ENCODE results near the gene STON1.

Gene STON1

DNA sequence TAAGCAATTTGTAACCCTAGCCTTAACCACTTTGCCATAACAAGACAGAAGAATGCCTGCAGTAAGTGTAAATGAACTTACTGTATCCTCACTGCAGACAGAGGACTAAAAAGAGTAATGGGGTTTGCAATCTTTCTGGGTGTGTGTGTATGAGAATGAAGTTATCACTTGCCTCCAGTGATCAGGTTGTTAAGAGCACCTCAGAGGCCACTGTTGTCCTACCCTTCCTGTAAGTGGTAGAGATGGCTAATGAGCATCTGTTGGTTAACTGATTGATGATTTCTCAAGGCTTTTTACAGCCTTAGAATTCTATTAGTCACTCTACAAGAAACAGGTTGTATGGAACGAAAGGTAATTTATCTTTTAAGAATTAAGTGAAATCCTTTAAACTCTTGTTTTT lies 60.1 kb downstream of the STON1 start:
- TF ChIP-seq, protein P1, sequence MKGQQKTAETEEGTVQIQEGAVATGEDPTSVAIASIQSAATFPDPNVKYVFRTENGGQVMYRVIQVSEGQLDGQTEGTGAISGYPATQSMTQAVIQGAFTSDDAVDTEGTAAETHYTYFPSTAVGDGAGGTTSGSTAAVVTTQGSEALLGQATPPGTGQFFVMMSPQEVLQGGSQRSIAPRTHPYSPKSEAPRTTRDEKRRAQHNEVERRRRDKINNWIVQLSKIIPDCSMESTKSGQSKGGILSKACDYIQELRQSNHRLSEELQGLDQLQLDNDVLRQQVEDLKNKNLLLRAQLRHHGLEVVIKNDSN (IDR thresholded peaks at IDR 0.05), result no peak
- no peak for TF ChIP-seq CREB1 (IDR thresholded peaks at IDR 0.05; ENCODE audit: low read depth)
- TF ChIP-seq NFIC (IDR thresholded peaks at IDR 0.05), result no peak
- TF ChIP-seq, protein P2, sequence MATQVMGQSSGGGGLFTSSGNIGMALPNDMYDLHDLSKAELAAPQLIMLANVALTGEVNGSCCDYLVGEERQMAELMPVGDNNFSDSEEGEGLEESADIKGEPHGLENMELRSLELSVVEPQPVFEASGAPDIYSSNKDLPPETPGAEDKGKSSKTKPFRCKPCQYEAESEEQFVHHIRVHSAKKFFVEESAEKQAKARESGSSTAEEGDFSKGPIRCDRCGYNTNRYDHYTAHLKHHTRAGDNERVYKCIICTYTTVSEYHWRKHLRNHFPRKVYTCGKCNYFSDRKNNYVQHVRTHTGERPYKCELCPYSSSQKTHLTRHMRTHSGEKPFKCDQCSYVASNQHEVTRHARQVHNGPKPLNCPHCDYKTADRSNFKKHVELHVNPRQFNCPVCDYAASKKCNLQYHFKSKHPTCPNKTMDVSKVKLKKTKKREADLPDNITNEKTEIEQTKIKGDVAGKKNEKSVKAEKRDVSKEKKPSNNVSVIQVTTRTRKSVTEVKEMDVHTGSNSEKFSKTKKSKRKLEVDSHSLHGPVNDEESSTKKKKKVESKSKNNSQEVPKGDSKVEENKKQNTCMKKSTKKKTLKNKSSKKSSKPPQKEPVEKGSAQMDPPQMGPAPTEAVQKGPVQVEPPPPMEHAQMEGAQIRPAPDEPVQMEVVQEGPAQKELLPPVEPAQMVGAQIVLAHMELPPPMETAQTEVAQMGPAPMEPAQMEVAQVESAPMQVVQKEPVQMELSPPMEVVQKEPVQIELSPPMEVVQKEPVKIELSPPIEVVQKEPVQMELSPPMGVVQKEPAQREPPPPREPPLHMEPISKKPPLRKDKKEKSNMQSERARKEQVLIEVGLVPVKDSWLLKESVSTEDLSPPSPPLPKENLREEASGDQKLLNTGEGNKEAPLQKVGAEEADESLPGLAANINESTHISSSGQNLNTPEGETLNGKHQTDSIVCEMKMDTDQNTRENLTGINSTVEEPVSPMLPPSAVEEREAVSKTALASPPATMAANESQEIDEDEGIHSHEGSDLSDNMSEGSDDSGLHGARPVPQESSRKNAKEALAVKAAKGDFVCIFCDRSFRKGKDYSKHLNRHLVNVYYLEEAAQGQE (IDR thresholded peaks at IDR 0.05; ENCODE audit: low read depth), result no peak
- TF ChIP-seq TCF12 (IDR thresholded peaks at IDR 0.05; ENCODE audit: low read depth), result no peak
- TF ChIP-seq TAF1 (IDR thresholded peaks at IDR 0.05; ENCODE audit: low read depth), result no peak
- TF ChIP-seq CEBPB (IDR thresholded peaks at IDR 0.05), result no peak
- TF ChIP-seq ZBTB7A (IDR thresholded peaks at IDR 0.05; ENCODE audit: low read depth), result no peak
- TF ChIP-seq TEAD4 (IDR thresholded peaks at IDR 0.05), result no peak
- no peak for TF ChIP-seq EP300 (IDR thresholded peaks at IDR 0.05; ENCODE audit: borderline replicate concordance)
- TF ChIP-seq FOXM1 (IDR thresholded peaks at IDR 0.05; ENCODE audit: borderline replicate concordance, low read depth), result no peak
- TF ChIP-seq EGR1 (IDR thresholded peaks at IDR 0.05), result no peak
- TF ChIP-seq, protein P3, sequence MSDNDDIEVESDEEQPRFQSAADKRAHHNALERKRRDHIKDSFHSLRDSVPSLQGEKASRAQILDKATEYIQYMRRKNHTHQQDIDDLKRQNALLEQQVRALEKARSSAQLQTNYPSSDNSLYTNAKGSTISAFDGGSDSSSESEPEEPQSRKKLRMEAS (IDR thresholded peaks at IDR 0.05), result no peak
- no peak for TF ChIP-seq YY1 (IDR thresholded peaks at IDR 0.05; ENCODE audit: low read depth)
- no peak for TF ChIP-seq RAD21 (IDR thresholded peaks at IDR 0.05; ENCODE audit: low read depth)

DNA sequence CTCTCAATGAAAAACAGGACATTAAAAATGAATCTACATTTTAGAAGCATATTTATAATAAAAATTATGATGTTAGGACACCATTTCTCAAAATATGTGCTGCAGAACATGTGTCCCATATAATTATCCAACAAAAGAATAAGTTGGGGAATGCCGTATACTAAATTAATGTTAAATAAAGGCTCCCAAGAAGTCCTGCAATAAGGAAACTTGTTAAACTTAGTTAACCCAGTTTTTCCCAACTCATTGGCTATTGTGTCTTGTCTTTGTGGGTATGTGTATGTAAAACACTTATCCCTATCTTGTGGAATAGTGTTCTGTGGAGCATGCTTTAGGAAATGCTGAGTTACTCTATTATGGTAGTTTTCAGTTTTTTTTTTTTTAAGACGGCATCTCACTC lies 62.1 kb downstream of the STON1 start:
- TF ChIP-seq EP300 (IDR thresholded peaks at IDR 0.05; ENCODE audit: borderline replicate concordance) (no peak), ZBTB7A (IDR thresholded peaks at IDR 0.05; ENCODE audit: low read depth) (no peak), RAD21 (IDR thresholded peaks at IDR 0.05; ENCODE audit: low read depth) (no peak), NFIC (IDR thresholded peaks at IDR 0.05) (no peak), EGR1 (IDR thresholded peaks at IDR 0.05) (no peak), YY1 (IDR thresholded peaks at IDR 0.05; ENCODE audit: low read depth) (no peak), TEAD4 (IDR thresholded peaks at IDR 0.05) (no peak), TAF1 (IDR thresholded peaks at IDR 0.05; ENCODE audit: low read depth) (no peak), FOXM1 (IDR thresholded peaks at IDR 0.05; ENCODE audit: borderline replicate concordance, low read depth) (no peak), TCF12 (IDR thresholded peaks at IDR 0.05; ENCODE audit: low read depth) (no peak), CEBPB (IDR thresholded peaks at IDR 0.05) (no peak)
- TF ChIP-seq, protein P2 (IDR thresholded peaks at IDR 0.05; ENCODE audit: low read depth), result no peak
- TF ChIP-seq, protein P3 (IDR thresholded peaks at IDR 0.05), result no peak
- TF ChIP-seq, protein P1 (IDR thresholded peaks at IDR 0.05), result no peak

DNA sequence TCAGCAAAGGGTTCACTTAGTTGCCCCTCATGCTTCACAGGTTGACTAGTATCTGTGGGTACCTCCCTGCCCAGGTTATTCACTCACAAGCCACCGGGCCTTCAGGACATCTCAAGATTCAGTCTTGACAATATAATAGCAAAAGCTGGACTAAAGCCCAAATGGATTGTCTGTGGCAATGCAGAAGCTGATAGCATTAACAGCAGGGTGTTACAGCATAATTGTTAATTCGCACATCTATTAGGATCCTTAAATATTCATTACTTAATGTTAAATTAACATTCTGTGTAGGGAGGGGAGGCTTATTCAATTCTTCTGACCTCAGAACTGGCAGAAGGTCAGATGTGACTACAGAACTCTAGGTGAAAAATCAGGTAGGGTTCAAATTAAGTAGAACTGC lies 67.5 kb downstream of the STON1 start:
- TF ChIP-seq TEAD4 (IDR thresholded peaks at IDR 0.05) (no peak), YY1 (IDR thresholded peaks at IDR 0.05; ENCODE audit: low read depth) (no peak), CEBPB (IDR thresholded peaks at IDR 0.05) (no peak), RAD21 (IDR thresholded peaks at IDR 0.05; ENCODE audit: low read depth) (no peak), FOXM1 (IDR thresholded peaks at IDR 0.05; ENCODE audit: borderline replicate concordance, low read depth) (no peak), TCF12 (IDR thresholded peaks at IDR 0.05; ENCODE audit: low read depth) (no peak), NFIC (IDR thresholded peaks at IDR 0.05) (no peak), TAF1 (IDR thresholded peaks at IDR 0.05; ENCODE audit: low read depth) (no peak), CREB1 (IDR thresholded peaks at IDR 0.05; ENCODE audit: low read depth) (no peak), EP300 (IDR thresholded peaks at IDR 0.05; ENCODE audit: borderline replicate concordance) (no peak), EGR1 (IDR thresholded peaks at IDR 0.05) (no peak), ZBTB7A (IDR thresholded peaks at IDR 0.05; ENCODE audit: low read depth) (no peak)
- TF ChIP-seq, protein P3 (IDR thresholded peaks at IDR 0.05), result no peak
- TF ChIP-seq, protein P2 (IDR thresholded peaks at IDR 0.05; ENCODE audit: low read depth), result no peak
- TF ChIP-seq, protein P1 (IDR thresholded peaks at IDR 0.05), result no peak
